NB4 (cell line): ENCODE results near the gene ADCYAP1R1.

Experiments
- CTCF ChIP-seq: IDR thresholded peaks from one replicate; pipeline ENCODE4 v1.5.1; 2012; ENCODE audit warnings: low read depth, low read length
- MAX ChIP-seq: IDR thresholded peaks from 2 replicates; pipeline ENCODE4 v1.6.1; 2011; ENCODE audit warnings: low read depth, low read length
- MYC ChIP-seq: IDR thresholded peaks from 2 replicates; pipeline ENCODE4 v1.6.1; 2011; ENCODE audit warnings: low read depth, low read length
- POLR2A ChIP-seq: IDR thresholded peaks from 2 replicates; pipeline ENCODE4 v1.6.1; 2011; ENCODE audit warnings: mild to moderate bottlenecking; ENCODE audit not compliant: insufficient read length; ENCODE audit errors: extremely low read depth

- TF ChIP-seq CTCF (peak; percentile 51), MAX (no peak), POLR2A (no peak), MYC (no peak)
Observed at GRCh38 chr7:31061185-31061584, 9.1 kb downstream of the ADCYAP1R1 start.
